Stimulated activated CD8-positive, alpha-beta memory T cell treated with anti-CD3 and anti-CD28 coated beads, Interleukin-15, amount 100 ng/mL, for 48 hours (primary cell): ENCODE results near the gene RBM26.
A peak's percentile ranks its signal among the peaks of the same experiment; 100 is the strongest.

ENCODE experiments used
- DNase-seq, 2 donors: peaks; one replicate each; pipeline ENCODE4 v3.0.0-alpha.2; 2020; ENCODE audit warnings: low read depth in 2 of 2

The RBM26 gene, protein sequence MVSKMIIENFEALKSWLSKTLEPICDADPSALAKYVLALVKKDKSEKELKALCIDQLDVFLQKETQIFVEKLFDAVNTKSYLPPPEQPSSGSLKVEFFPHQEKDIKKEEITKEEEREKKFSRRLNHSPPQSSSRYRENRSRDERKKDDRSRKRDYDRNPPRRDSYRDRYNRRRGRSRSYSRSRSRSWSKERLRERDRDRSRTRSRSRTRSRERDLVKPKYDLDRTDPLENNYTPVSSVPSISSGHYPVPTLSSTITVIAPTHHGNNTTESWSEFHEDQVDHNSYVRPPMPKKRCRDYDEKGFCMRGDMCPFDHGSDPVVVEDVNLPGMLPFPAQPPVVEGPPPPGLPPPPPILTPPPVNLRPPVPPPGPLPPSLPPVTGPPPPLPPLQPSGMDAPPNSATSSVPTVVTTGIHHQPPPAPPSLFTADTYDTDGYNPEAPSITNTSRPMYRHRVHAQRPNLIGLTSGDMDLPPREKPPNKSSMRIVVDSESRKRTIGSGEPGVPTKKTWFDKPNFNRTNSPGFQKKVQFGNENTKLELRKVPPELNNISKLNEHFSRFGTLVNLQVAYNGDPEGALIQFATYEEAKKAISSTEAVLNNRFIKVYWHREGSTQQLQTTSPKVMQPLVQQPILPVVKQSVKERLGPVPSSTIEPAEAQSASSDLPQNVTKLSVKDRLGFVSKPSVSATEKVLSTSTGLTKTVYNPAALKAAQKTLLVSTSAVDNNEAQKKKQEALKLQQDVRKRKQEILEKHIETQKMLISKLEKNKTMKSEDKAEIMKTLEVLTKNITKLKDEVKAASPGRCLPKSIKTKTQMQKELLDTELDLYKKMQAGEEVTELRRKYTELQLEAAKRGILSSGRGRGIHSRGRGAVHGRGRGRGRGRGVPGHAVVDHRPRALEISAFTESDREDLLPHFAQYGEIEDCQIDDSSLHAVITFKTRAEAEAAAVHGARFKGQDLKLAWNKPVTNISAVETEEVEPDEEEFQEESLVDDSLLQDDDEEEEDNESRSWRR

DNA sequence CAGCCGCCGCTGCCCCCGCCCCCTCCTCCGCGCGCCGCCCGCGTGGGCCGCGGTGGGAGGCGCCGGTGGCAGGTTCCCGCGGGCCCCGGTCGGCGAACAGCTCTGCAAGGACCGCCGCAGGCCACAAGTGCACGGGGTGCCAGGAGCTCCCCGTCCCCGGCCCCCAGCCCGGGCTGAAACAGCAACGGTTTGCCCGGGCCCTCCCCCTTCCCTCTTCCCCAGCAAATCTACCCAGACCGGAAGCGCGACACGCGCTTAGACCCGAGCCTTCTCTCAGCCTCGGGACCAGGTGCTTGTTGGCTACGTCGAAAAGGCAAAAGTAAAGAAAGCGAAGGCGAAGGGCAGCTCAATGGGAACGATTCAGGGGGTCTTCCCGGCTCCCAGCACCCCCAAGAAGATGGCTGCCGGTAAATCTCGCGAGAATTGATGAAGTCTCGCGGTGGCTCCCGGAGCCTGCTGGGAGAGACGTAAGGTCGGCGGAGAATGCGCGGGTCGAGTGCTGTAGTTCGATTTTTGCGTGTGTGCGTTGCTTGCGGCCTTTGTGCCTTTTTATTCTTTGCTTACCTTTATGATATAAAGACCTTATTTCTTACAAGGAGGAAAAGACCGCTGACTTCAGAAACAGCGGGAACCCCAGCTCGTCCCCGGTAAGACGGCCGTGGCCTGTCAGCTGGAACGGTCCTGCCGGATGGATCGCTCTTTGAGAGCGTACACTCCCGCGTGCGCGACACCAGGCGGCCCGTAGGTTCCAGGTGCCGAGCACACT lies at the start of gene RBM26:
TSS of gene RBM26 (minus strand) at position 425 of the 766 bp plus-strand sequence. CDS start 481 bp downstream, outside the sequence.
- peak; percentile 85 to 86 for DNase-seq

DNA sequence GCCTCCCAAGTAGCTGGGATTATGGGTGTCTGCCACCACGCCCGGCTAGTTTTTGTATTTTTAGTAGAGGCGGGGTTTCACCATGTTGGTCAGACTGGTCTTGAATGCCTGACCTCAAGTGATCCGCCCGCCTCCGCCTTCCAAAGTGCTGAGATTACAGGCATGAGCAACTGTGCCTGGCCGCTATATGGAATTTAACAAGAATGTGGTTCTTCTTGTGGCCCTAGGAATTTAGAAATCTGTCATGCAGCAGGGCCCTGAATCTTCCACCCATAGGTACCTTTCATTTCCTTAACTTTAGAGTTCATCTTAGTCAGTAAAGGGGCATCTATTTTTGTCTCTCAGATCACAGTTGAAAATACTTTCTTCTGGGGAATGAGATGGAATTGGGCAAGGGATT lies 49.3 kb upstream of the RBM26 start:
- no peak for DNase-seq

DNA sequence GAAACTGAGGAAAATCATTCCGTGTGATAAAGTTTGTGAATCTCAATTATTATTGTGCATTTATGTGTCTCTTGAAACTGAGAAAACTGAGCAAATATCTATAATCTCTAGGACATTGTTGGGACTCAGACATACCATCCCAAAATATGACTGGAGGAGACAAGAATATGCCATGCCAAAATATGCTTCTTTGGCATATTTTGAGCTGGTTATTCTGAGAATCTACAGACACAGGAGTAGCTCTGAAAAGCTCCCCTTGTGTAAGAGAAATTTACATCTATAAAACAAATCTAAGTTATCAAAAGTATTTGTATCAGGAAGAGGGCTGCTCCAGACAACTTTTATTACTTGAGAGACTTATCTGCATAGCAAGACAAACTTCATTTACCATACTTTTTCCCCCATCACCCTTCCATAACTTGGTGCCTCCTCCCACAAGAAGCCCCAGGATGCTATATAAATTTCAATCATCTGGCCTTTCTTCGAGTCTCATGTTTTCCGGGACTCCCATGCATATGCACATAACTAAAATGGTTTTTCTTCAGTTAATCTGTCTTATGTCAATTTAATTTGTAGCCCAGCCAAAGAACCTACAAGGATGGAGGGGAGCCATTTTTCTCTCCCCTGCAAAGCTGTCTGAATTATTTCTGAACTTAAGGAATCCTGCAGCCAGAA lies 46.3 kb upstream of the RBM26 start:
- DNase-seq, result no peak

DNA sequence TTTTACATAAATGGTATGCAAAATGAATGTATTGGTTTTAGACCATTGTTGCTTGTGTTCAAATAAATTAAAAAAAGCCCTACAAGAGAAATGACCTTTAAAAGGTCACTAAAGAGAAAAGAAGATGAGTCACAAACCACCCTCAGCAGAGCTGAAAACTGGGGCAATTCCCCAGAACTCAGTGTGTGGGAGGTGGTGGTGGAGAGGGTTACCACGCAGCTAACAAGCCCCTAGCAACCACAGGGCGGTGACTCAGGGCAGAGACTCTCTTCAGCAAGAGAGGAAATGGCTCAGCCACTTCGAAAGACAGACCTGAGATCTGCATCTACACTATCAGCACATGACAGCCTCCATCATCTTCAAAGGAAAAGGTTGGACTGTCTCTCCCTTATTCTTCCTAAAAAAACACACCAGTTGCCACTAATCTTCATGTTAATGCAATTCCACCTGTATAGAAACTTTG lies 45.5 kb upstream of the RBM26 start:
- peak; percentile 93 to 94 for DNase-seq

DNA sequence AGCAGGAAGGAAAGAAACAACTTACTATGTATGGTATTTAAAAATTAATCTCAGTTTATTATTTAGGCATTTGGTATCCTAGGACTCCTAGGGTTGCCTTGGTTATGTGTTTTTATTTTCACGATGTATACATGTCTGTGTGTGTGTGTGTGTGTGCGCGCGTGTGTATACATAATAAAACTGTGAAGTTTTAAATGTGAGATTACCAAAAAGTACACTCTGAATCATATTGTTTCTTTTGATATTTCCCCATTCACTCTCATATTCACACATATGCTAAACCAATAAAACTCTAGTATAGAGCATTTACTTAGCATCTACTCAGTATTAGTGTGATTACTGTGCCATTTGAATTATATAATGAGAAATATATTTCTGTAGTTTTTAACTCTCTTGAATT lies 44.1 kb upstream of the RBM26 start:
- peak in 1 of 2 donors; percentile 29 for DNase-seq

DNA sequence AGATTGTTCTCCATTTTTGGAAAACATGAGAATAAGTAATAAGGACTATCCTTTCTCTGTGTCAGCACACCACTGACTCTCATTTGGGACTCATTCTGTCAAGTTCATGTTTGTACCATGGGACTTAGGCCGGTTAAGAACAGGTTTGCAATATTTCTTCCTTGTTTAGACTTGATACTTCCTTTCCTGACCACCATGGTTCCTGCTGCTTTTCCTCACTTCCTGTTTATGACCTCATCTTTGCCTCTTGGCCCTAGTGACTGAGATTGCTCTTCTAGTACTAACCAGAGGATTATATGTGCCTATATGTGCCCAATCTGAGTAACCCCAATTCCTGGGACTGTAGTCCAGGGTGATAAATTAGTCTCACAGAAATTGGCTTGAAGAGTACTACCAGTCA lies 42.4 kb upstream of the RBM26 start:
- DNase-seq, result no peak

DNA sequence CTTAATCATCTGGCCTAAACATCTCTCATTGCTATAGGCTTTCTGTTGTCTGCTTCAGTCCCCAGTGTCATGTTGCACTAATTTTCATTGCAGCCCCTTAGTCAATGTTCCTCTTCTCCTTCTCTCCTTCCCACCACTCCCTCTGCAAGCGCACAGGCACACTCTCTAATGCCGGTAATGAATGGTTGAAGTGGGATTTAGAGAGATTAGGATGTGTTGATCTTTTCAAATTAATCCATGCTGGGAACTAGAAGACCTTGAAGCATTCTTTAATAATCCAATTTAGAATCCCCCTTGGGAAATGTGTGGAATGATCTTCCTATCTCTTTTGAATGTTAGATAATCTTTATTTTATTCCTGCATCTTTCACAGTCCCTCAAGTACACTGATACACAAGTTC lies 41.7 kb upstream of the RBM26 start:
- no peak for DNase-seq

DNA sequence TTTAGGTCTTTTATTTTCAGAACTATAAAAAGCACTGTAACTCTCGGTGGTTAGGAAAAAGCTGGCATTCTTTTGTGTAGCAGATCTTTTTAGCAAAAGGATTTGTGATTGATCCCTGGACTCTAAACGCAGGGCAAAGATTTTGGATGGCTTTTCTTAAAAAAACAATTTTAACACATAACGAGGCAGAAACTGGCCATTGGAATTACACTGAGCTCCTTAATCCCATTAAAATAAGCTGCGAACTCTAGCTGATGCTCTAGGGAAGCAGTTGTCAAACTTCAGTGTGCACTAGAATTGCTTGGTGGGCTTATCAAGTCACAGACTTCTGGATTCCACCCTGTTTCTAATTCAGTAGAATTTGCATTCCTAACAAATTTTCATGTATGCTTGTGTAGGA lies 41.1 kb upstream of the RBM26 start:
- DNase-seq, result no peak

DNA sequence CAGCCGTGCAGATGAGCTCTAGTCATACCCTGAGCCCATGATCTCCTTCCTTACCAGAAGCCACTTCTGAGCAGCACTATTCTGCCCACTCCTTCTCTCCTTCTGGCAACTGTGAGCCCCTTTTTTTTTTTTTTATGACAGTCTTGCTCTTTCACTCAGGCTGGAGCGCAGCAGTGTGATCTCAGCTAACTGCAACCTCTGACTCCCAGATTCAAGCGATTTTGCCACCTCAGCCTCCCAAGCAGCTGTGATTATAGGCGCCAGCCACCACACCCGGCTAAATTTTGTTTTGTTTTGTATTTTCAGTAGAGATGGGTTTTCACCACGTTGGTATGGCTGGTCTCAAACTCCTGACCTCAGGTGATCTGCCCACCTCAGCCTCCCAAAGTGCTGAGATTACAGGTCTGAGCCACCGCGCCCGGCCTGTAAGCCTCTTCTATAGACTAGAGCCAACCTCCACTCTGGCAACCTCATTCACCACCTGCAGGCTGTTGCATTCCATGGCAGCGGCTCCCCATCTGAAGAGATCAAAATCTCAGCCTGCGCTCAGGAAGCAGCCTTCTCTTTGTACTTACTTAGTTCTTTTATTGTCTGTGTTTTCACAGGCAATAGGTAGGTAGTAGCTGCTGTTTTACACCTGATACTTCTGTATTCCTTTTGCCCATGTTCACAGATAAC lies 40.1 kb upstream of the RBM26 start:
- DNase-seq, result peak in 1 of 2 donors; percentile 19

DNA sequence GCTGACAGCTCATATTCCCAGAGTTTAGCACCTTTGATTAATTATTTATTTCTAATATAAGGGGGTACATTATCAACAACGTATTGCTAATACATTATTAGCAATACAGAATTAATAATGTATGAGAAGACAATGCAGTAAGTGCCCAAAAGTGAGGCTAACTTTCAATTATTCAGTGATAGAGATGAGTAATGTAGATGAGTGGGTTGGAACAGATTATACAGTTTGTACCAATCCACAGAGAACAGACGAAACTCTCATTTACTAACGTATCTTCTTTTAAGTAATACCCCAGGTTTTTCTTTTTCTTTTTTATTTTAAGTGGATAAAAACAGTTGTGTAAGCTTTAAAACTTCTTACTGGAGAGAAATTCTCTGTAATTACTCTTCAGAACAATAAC lies 36.7 kb upstream of the RBM26 start:
- no peak for DNase-seq

DNA sequence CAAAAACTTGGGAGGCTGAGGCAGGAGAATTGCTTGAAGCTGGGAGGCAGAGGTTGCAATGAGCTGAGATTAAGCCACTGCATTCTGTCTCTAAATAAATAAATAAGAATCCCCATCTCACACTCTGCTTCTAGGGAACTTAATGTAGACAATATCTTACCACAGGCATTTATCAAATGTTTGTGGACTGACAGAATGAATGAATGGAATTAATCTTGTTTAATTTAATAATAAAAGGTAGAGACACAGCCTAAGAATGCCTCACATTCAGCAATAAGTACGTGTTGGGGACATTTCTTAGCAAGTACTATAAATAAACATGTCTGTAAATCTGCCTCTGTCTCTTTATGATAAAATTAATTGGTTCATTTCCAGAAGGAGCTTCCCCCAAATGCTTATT lies 36.2 kb upstream of the RBM26 start:
- DNase-seq, result no peak

DNA sequence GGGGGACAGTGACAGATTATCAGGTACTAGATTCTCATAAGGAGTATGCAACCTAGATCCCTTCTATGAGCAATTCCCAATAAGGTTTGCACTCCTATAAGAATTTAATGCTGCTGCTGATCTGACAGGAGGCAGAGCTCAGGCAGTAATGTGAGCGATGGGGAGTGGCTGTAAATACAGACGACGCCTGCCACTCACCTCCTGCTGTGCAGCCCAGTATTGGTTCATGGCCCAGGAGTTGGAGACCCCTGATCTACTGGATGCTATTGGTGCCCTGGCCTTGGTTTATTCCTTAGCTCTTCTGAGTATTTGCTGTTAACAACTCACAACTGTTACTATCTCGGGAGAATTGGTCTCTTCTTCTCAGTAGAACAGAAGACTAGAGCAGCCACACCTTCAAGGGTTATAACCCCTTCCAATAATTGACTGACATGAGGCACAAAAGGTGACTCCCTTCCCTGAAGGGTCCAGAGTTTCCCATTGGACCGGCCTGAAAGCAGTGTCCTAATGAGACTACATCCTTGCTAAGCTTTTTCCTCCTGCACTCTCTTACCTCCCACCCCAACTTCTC lies 35.0 kb upstream of the RBM26 start:
- DNase-seq, result no peak

DNA sequence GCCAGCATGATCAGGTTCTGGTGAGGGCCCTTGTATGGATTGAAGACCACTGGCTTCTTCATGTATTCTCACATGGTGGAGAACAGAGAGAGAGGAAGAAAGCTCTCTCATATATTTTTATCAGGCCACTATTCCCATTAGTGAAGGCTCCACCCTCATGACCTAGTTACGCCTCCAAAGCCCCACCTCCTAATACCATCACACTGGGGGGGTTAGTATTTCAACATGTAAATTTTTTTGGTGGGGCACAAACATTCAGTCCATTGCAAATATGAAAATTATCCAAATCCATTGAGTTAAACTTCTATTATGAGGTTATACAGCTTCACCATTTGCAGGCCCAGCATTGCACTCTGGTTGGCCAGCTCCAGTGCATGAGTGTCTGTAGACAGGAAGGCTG lies 33.2 kb upstream of the RBM26 start:
- DNase-seq, result no peak

DNA sequence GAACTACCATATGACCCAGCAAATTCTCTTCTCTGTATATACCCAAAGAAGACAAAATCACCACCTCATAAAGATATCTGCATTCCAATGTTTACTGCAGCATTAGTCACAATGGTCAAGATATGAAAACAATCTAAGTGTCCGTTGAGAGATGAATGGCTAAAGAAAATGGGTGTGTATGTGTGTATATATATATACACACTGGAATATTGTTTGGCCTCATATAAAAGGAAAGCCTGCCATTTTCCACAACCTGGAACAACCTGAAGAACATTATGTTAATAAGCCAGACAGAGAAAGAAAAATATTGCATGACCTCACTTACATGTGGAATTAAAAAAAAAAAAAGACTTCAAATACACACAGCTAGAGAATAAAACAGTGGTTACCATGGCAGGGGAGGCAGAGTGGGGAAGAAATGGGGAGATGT lies 29.5 kb upstream of the RBM26 start:
- DNase-seq, result no peak

DNA sequence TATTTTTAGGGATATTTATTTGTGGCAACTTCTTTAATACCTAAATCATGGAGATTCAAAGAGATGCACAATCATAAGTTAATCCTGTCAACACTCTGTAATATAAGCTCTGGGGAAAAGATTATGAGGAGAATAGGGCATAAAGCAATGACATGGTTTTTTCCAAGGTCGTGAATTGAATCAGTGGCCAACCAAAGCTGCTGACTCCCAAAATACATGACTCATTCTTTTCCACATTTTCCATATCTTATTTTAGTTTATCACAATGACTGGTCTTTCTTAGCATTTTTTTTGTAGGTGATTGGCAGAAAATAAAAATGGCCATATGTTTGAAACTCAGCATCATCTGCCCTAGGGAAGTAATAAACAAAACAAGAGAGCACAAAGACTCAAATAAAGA lies 28.5 kb upstream of the RBM26 start:
- DNase-seq, result no peak

DNA sequence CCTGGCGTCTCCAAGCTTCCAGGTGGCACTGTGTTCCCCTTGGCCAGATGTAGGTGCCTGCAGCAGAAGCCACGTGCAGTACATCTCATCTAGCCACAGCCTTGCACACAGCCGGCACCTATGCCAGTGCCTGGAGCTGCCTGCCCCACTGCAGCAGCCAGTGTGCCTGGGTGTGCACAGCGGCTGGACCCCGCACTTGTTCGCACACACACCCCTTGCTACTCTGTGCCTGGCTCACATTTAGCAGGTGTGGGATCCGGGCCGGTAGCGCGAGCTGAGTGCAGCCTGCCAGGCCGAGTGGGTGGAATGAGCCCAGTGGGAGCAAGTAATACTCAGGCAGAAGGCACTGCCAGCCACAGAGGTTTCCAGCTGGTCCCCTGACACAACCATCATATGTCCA lies 26.9 kb upstream of the RBM26 start:
- no peak for DNase-seq

DNA sequence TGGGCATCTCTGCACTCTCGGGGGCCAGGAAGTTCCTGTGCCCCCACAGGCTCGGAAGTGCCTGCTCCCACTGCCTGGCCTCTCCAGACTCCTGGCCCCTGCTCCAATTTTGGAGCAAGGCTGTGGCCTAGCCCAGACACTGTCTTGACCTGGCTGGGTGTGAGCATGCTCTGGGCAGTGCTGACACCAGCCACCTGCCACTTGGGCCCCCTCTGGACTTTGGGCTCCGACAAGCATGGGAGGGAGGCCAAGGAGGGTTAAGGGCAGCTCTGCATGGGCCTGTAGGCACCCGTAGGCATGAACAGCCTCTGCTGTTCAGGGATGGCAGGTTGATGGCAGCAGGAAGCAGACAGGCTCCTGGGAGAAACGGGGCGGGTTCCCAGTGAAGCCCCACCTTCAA lies 26.0 kb upstream of the RBM26 start:
- no peak for DNase-seq

DNA sequence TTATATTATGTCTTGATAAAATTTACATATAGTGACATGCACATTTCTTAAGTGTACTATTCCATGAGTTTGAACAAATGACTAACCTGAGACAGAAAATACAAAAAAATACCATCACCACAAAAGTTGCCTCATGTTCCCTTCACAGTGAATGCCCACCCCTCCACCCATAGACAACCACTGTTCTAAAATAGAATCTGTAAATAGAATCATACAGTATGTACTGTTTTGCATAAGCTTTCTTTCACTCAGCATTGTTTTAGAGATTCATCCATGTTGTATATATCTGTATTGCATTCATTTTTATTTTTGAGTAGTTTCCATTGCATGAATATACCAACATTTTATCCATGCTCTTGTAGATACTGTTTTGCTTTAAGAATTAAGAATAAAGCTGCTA lies 23.3 kb upstream of the RBM26 start:
- no peak for DNase-seq

DNA sequence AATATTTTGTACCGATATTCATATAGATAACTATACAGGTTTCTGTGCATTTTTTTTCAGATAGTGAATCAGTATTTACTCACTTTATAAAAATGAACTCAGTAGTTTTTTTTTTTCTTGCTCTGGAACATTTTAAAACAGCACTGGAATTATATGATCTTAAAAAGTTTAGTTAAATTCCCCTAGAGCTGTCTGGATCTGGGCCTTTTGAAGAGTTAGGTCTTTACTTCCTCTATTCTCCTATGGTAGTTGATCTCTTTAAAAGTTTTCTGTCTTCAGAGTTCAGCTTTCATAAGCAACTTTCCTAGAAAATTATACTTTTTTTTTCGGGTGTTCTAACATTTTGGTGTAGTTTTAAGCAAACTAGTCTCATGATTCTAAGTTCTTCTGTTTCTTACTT lies 21.8 kb upstream of the RBM26 start:
- DNase-seq, result no peak

DNA sequence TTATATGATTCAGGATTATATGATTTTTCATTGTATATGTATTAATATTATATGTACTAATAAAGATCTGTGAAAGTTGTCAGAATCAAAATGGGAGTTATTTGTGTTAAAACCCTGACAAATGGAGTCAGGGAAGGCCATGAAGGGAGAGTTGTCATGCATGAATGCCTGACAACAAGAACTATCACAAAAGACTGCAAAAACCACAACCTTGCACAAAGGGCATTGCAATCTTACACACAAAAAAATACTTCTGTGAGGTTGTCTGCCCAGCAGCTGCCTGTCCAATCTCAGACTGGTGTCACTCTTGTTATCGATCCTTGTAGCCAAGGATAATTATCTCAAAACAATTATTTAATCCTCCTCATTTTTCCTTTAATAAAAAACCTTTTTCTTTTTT lies 21.2 kb upstream of the RBM26 start:
- DNase-seq, result no peak
